A549 treated with CORT108297 at 1 μM for 4 hours (cell line): Measurements from ENCODE around the gene IFNGR1. TPM values are rescaled to one million over a fixed set of nuclear protein-coding genes. Genes with fewer than 3 reads are reported as not detected.

Experiments used
- total RNA-seq: library from RNA; stranded (reverse); fragments of 200-300 nt; extraction: Qiagen RNA extraction; gene quantifications from 5 replicates; pipeline ENCODE4 v1.2.3, GENCODE V29; 2022

Gene IFNGR1
- total RNA-seq: 27.6 to 33.4 TPM (median 28.1 TPM) in 5 replicates

DNA sequence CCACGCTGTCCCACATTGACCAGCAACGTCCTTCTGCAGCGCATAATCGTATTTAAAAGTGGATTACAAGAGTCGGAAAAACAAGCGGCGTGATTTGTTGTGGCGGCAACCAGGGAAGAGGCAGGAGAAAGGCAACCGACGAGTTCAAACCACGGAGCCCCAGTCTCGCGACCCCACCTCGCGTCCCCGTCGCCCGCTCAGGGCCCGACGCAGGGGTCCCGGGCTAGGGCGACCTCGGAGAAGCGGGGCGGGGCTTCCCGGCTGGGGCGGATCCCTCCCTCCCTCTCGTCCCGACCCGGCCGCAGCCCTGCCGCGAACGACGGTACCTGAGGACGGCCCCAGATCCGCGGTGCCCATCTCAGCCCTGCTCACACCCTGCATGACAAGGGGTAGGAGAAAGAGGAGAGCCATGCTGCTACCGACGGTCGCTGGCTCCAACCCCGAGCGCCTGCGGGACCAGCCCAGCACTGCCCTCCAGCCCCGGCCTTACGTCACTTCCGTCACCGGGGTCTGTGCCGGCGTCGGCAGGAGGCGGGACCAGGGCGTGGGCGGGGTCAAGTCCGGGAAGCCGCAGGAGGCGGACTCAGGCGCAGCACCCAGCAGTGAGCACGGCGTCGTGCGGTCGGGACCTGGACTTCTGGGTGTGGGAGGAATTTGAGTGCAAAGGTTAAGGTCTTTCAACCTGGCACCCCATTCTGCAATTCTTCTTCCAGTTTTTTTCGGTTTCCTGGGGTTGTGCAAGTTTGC lies at the start of gene IFNGR1:
IFNGR1 (minus strand) TSS at position 469 of the 747 bp plus-strand sequence; CDS start at position 411, 58 bp downstream.

DNA sequence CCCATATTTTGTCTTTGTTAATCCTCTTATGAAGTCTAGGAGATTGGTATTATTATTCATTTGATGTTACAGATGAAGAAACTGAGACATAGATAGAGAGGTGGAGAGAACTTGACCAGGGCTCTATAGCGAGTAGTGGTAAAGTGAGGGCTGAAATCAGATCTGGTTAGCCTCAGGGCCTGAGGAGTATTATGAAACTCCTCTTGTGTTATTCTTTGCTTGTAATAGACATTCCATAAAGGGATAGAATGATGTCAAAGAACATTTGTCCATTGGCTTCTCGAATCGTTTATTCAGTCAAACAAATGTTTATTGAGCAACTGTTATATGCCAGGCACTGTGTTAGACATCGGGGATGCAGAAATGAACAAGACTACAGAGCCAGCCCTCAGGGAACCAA lies 45.7 kb downstream of the IFNGR1 start, which contains the start of gene IL22RA2:
IL22RA2 (minus strand) TSS at position 144 of the 400 bp plus-strand sequence. CDS start 11,895 bp downstream, outside the sequence.

Other genes with a start within 250 kb of the IFNGR1 start
- 0.02 TPM in 1 of 5 replicates, not detected in the others for gene IL20RA, start 174.4 kb downstream of the IFNGR1 start, total RNA-seq
- gene IL22RA2, start 45.7 kb downstream of the IFNGR1 start, total RNA-seq: not detected in 5 replicates